Subcutaneous abdominal adipose tissue (tissue), 5 donors: Measurements from ENCODE around the gene EEFSEC.

Experiments used
- H3K27ac ChIP-seq: one replicate; pipeline ENCODE4 v1.7.0; 2013; ENCODE audit warnings: low read depth, mild to moderate bottlenecking, inconsistent platforms, low read length, moderate library complexity
- H3K27me3 ChIP-seq, 5 donors: one replicate each; pipeline ENCODE4 v1.7.0; 2013; ENCODE audit warnings: low read length in 5 of 5, inconsistent platforms in 1 of 5; ENCODE audit not compliant: control insufficient read depth in 5 of 5, insufficient read depth in 4 of 5
- H3K36me3 ChIP-seq, 5 donors: one replicate each; pipeline ENCODE4 v1.7.0; 2013; ENCODE audit warnings: low read length in 5 of 5; ENCODE audit not compliant: control insufficient read depth in 5 of 5, insufficient read depth in 5 of 5
- H3K4me1 ChIP-seq, 5 donors: one replicate each; pipeline ENCODE4 v1.7.0; 2013; ENCODE audit warnings: low read length in 5 of 5, mild to moderate bottlenecking in 3 of 5, moderate library complexity in 1 of 5; ENCODE audit not compliant: control insufficient read depth in 5 of 5, insufficient read depth in 5 of 5
- H3K4me3 ChIP-seq, 5 donors: one replicate each; pipeline ENCODE4 v1.7.0; 2013; ENCODE audit warnings: low read length in 5 of 5, low read depth in 1 of 5
- H3K9ac ChIP-seq, 5 donors: one replicate each; pipeline ENCODE4 v1.7.0; 2013; ENCODE audit warnings: low read length in 5 of 5, mild to moderate bottlenecking in 4 of 5, moderate library complexity in 3 of 5
- H3K9me3 ChIP-seq, 5 donors: one replicate each; pipeline ENCODE4 v1.7.0; 2013; ENCODE audit warnings: low read length in 5 of 5; ENCODE audit not compliant: control insufficient read depth in 5 of 5
- donor health status: healthy.
- donor health status: healthy.
- donor health status: healthy.
- donor health status: healthy.
- donor health status: healthy.

EEFSEC gene

GRCh38 chr3:128443771-128444170, 290.5 kb downstream of the EEFSEC start:
- Histone ChIP-seq H3K9ac (no peak overlapping the region), H3K4me1 (peaks cover 0 to 11% (median 7%) of the 10 kb centered on the region in 5 donors), H3K4me3 (no peak overlapping the region), H3K36me3 (no peaks in the 10 kb centered on the region), H3K27me3 (peaks cover 0 to 6% (median 0%) of the 10 kb centered on the region in 5 donors), H3K27ac (no peak overlapping the region), H3K9me3 (peaks cover 0 to 11% (median 0%) of the 10 kb centered on the region in 5 donors)

DNA sequence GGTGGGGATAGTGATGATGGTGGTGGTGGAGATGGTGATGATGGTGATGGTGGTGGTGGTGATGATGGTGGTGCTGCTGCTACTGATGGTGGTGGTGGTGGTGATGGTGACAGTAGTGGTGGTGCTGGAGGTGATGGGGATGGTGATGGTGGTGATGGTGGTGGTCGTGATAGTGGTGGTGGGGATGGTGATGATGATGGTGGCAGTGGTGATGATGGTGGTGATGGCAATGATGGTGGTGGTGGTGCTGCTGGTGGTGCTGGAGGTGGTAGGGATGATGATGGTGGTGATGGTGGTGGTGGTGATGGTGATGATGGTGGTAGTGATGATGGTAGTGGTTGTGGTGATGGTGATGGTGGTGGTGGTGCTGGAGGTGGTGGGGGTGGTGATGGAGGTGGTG, 292.1 kb downstream of the EEFSEC start:
- Histone ChIP-seq H3K27ac (no peak overlapping the region), H3K36me3 (no peaks in the 10 kb centered on the region), H3K27me3 (peaks cover 0 to 6% (median 0%) of the 10 kb centered on the region in 5 donors), H3K4me3 (no peak overlapping the region), H3K4me1 (no peaks in the 10 kb centered on the region), H3K9ac (no peak overlapping the region), H3K9me3 (peaks cover 0 to 11% (median 0%) of the 10 kb centered on the region in 5 donors)

DNA sequence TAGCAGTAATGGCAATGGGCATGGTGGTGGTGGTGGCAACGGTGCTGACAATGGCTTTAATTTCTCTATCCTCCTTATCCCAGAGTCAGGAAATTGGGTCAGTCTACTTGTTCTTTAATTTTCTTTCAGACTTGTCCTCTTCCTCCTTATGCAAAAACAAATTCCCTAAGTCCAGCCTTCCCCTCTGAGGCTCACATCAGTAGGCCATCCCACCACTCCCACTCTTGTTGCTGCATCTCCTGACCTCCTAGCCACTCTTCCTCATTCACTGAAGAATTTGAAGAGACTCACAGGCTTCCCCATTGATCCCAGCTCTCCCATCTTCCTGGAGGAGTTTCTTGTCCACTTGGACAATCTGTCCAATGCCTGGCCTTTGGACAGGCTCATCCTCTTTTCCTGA, 293.5 kb downstream of the EEFSEC start:
- Histone ChIP-seq H3K9ac (no peak overlapping the region), H3K27me3 (peaks cover 0 to 6% (median 0%) of the 10 kb centered on the region in 5 donors), H3K27ac (no peak overlapping the region), H3K4me1 (no peaks in the 10 kb centered on the region), H3K9me3 (peaks cover 0 to 11% (median 0%) of the 10 kb centered on the region in 5 donors), H3K4me3 (no peak overlapping the region), H3K36me3 (no peaks in the 10 kb centered on the region)

DNA sequence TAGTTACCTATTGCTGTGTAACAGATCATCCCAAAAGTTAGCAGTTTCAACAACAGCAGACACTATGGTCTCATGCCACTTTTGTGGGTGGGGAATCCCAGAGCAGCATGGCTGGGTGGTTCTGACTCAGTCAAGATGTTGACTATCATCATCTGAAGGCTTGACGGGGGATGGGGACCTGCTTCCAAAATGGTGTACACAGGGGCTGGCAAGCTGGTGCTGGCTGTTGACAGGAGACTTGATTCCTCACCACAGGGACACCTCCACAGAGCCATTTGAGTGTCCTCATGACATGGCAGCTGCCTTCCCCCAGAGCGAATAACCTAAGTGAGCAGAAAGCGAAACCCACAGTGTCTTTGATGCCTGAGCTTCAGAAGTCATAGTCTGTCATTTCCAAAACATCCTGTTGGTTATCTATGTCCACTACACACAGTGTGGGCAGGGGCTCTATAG, 294.3 kb downstream of the EEFSEC start:
- Histone ChIP-seq H3K4me1 (no peaks in the 10 kb centered on the region), H3K9ac (no peak overlapping the region), H3K27ac (no peak overlapping the region), H3K27me3 (peaks cover 0 to 6% (median 0%) of the 10 kb centered on the region in 5 donors), H3K4me3 (no peak overlapping the region), H3K36me3 (no peaks in the 10 kb centered on the region), H3K9me3 (peaks cover 0 to 11% (median 0%) of the 10 kb centered on the region in 5 donors)

DNA sequence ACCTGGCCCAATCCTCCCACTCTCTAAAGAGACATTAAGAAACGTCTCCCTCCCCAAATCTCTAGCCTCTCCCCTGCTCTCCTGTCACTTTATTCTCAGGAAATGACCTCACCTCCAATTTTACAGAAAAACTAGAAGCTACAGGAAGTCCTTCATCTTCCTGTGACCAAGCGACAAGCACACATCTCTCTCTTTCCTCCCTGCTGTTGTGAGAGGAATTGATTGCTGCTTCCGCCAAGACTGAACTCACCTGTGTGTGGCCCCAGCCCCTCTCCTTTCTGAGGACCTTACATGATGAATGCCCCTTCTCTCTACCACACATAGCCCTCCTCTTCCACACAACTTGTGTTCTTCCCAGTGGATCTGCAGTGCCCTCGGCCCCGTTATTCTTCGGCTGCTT, 295.2 kb downstream of the EEFSEC start:
- peaks cover 0 to 11% (median 0%) of the 10 kb centered on the region in 5 donors for H3K9me3 ChIP-seq
- H3K27me3 ChIP-seq: peaks cover 0 to 4% (median 1%) of the 10 kb centered on the region in 5 donors
- no peak overlapping the region for H3K9ac ChIP-seq
- H3K27ac ChIP-seq: no peak overlapping the region
- H3K4me1 ChIP-seq: no peaks in the 10 kb centered on the region
- H3K36me3 ChIP-seq: no peaks in the 10 kb centered on the region
- no peak overlapping the region for H3K4me3 ChIP-seq

GRCh38 chr3:128449111-128449638, 295.9 kb downstream of the EEFSEC start:
- H3K36me3 ChIP-seq: no peaks in the 10 kb centered on the region
- H3K4me1 ChIP-seq: no peaks in the 10 kb centered on the region
- H3K27ac ChIP-seq: no peak overlapping the region
- no peak overlapping the region for H3K4me3 ChIP-seq
- peaks cover 0 to 6% (median 3%) of the 10 kb centered on the region in 5 donors for H3K27me3 ChIP-seq
- peaks cover 0 to 11% (median 0%) of the 10 kb centered on the region in 5 donors for H3K9me3 ChIP-seq
- H3K9ac ChIP-seq: no peak overlapping the region

DNA sequence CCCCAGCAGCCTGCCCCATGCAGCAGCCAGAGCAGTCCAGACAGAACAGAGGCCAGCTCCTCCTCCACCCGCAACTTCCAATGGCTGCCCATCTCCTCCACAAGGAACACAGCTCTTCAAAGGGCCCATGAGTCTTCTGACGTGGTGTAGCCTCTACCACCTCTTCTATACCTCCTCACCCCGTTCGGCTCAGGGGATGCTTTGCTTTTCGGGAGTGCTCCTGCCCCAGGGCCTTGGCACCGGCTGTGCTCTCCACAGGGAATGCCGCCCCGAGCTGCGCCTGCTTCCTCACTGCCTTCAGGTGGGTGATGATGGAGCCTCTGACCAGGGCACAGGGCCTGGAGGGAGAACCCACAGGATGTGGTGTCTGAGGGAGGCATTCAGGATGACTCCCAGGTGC, 298.8 kb downstream of the EEFSEC start:
- H3K9me3 ChIP-seq: peaks cover 0 to 6% (median 0%) of the 10 kb centered on the region in 5 donors
- H3K4me1 ChIP-seq: no peaks in the 10 kb centered on the region
- no peak overlapping the region for H3K27ac ChIP-seq
- peaks cover 5 to 30% (median 21%) of the 10 kb centered on the region in 5 donors for H3K27me3 ChIP-seq
- no peak overlapping the region for H3K9ac ChIP-seq
- H3K4me3 ChIP-seq: no peak overlapping the region
- no peaks in the 10 kb centered on the region for H3K36me3 ChIP-seq

- Histone ChIP-seq H3K9me3 (peaks cover 0 to under 1% (median 0%) of the 10 kb centered on the region in 5 donors), H3K4me3 (no peak overlapping the region), H3K27me3 (peaks cover 5 to 30% (median 26%) of the 10 kb centered on the region in 5 donors)
These were observed 299.5 kb downstream of the EEFSEC start for GRCh38 chr3:128452678-128453275.

GRCh38 chr3:128453501-128454309, 300.4 kb downstream of the EEFSEC start:
- Histone ChIP-seq H3K4me1 (no peaks in the 10 kb centered on the region), H3K4me3 (no peak overlapping the region), H3K9me3 (no peaks in the 10 kb centered on the region), H3K27ac (no peak overlapping the region), H3K36me3 (no peaks in the 10 kb centered on the region), H3K9ac (no peak overlapping the region), H3K27me3 (peaks cover 5 to 35% (median 27%) of the 10 kb centered on the region in 5 donors)

More at GRCh38 chr3:128452678-128453275, 299.5 kb downstream of the EEFSEC start:
- Histone ChIP-seq H3K9ac (no peak overlapping the region), H3K4me1 (no peaks in the 10 kb centered on the region), H3K36me3 (no peaks in the 10 kb centered on the region), H3K27ac (no peak overlapping the region)

DNA sequence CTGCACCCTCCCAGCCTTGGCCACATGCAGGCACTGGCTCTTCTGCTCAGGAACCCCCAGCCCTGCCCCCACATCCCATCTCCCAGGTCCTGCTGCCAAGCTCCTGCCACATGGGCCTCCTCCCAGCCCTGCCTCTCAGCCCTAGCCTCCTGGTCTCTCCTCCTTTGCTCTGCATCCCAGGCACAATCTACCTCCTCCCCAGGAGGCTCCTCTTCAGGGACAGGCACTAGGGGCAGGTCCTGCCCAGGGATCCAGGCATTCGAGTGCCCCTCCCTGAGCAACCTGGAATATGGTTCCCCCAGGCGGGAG, 301.0 kb downstream of the EEFSEC start:
- H3K4me1 ChIP-seq: no peaks in the 10 kb centered on the region
- H3K27me3 ChIP-seq: peaks cover 5 to 39% (median 27%) of the 10 kb centered on the region in 5 donors
- no peak overlapping the region for H3K4me3 ChIP-seq
- H3K9me3 ChIP-seq: no peaks in the 10 kb centered on the region
- H3K27ac ChIP-seq: no peak overlapping the region
- H3K36me3 ChIP-seq: no peaks in the 10 kb centered on the region
- no peak overlapping the region for H3K9ac ChIP-seq
